ENCODE data around the gene CHTOP. TPM values are rescaled to one million over a fixed set of nuclear protein-coding genes. Genes with fewer than 3 reads are reported as not detected.

The CHTOP gene
- total and polyA plus RNA-seq, 4 donors = 51.2 to 76.6 (median 58.4) TPM

GRCh38 chr1:153619171-153619570 is 14.7 kb upstream of the CHTOP start:
- Histone ChIP-seq H3K9me3 (ENCODE audit: control insufficient read depth in 4 of 4, insufficient read depth in 3 of 4, low read length in 3 of 4) (no peaks in the 10 kb centered on the region), H3K4me3 (no peak overlapping the region), H3K27ac (ENCODE audit: low read depth in 1 of 2, low read length in 1 of 2) (no peak overlapping the region), H3K4me1 (ENCODE audit: control insufficient read depth in 5 of 5, insufficient read depth in 5 of 5, low read length in 5 of 5) (peaks cover 0 to 18% (median 11%) of the 10 kb centered on the region in 5 donors), H3K27me3 (ENCODE audit: control insufficient read depth in 3 of 3, insufficient read depth in 3 of 3, low read length in 2 of 3) (no peaks in the 10 kb centered on the region), H3K36me3 (ENCODE audit: control insufficient read depth in 4 of 4, insufficient read depth in 4 of 4, low read length in 4 of 4) (peaks cover 2 to 6% (median 4%) of the 10 kb centered on the region in 4 donors), H3K9ac (ENCODE audit: insufficient read depth in 1 of 2, low read length in 2 of 2) (no peak overlapping the region)
- WGBS, 2 donors = 86 to 94% methylated on average over 6 of the region's 6 CpGs
- DNase-seq (no peak), ATAC-seq (ENCODE audit: insufficient read depth, low FRiP score) (no peak)
- no peak for TF ChIP-seq CTCF (IDR thresholded peaks at IDR 0.05; ENCODE audit: control extremely low read depth, extremely low read depth)

GRCh38 chr1:153623101-153623500 is 10.8 kb upstream of the CHTOP start:
- TF ChIP-seq CTCF (IDR thresholded peaks at IDR 0.05; ENCODE audit: control extremely low read depth, extremely low read depth) = no peak
- peaks cover 0 to 28% (median 10%) of the 10 kb centered on the region in 5 donors for H3K4me1 ChIP-seq (ENCODE audit: control insufficient read depth in 5 of 5, insufficient read depth in 5 of 5, low read length in 5 of 5)
- H3K36me3 ChIP-seq (ENCODE audit: control insufficient read depth in 4 of 4, insufficient read depth in 4 of 4, low read length in 4 of 4) = peaks cover 2 to 10% (median 4%) of the 10 kb centered on the region in 4 donors
- no peak overlapping the region for H3K27ac ChIP-seq (ENCODE audit: low read depth in 1 of 2, low read length in 1 of 2)
- 57 to 74% methylated on average over 7 of the region's 7 CpGs for WGBS, 2 donors
- ATAC-seq (ENCODE audit: insufficient read depth, low FRiP score) (no peak), DNase-seq (no peak)
- H3K9ac ChIP-seq (ENCODE audit: insufficient read depth in 1 of 2, low read length in 2 of 2) = no peak overlapping the region
- no peaks in the 10 kb centered on the region for H3K9me3 ChIP-seq (ENCODE audit: control insufficient read depth in 4 of 4, insufficient read depth in 3 of 4, low read length in 3 of 4)
- H3K4me3 ChIP-seq = no peak overlapping the region
- no peaks in the 10 kb centered on the region for H3K27me3 ChIP-seq (ENCODE audit: control insufficient read depth in 3 of 3, insufficient read depth in 3 of 3, low read length in 2 of 3)

- WGBS, 2 donors = 88 to 93% methylated on average over 10 of the region's 10 CpGs
- TF ChIP-seq CTCF (IDR thresholded peaks at IDR 0.05; ENCODE audit: control extremely low read depth, extremely low read depth) = no peak
- H3K9ac ChIP-seq (ENCODE audit: insufficient read depth in 1 of 2, low read length in 2 of 2) = no peak overlapping the region
- H3K27ac ChIP-seq (ENCODE audit: low read depth in 1 of 2, low read length in 1 of 2) = no peak overlapping the region
- ATAC-seq (ENCODE audit: insufficient read depth, low FRiP score) (no peak), DNase-seq (no peak)
- no peak overlapping the region for H3K4me3 ChIP-seq
- peaks cover 0 to 9% (median 3%) of the 10 kb centered on the region in 4 donors for H3K36me3 ChIP-seq (ENCODE audit: control insufficient read depth in 4 of 4, insufficient read depth in 4 of 4, low read length in 4 of 4)
- H3K4me1 ChIP-seq (ENCODE audit: control insufficient read depth in 5 of 5, insufficient read depth in 5 of 5, low read length in 5 of 5) = peaks cover 4 to 33% (median 13%) of the 10 kb centered on the region in 5 donors
- H3K9me3 ChIP-seq (ENCODE audit: control insufficient read depth in 4 of 4, insufficient read depth in 3 of 4, low read length in 3 of 4) = no peaks in the 10 kb centered on the region
- no peaks in the 10 kb centered on the region for H3K27me3 ChIP-seq (ENCODE audit: control insufficient read depth in 3 of 3, insufficient read depth in 3 of 3, low read length in 2 of 3)
Observed at GRCh38 chr1:153624965-153625611, 8.8 kb upstream of the CHTOP start.

All from lung (tissue), 12 donors.